ENCODE measurements around the gene SPRR1A. TPM values are rescaled to one million over a fixed set of nuclear protein-coding genes. Genes with fewer than 3 reads are reported as not detected.

Gene SPRR1A
- polyA plus RNA-seq, 1 donor (not counting 4 experiments of a cell fraction or from before 2014, with no cell fraction given), result 18.0 TPM

DNA sequence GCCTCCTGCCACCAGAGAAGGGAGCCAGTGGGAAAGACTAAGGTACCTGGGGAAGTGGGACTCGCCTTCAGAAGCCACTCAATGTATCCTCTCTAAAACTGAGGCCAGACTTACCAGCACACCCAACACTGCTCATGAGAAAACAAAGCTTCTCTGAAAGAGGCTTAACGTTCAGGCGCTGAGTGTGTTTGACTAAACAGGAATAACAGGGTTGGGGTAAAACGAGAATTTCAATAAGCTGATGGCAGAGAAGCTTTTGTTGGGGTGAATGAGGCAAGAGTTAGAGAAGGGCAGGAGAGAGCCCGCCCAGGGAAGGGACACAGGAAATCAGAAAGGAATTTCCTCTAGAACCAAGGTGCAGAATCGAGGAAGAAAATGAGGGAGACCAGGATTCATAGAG, 15.9 kb downstream of the SPRR1A start:
- DNase-seq (ENCODE audit: low read depth, low spot score), result no peak

DNA sequence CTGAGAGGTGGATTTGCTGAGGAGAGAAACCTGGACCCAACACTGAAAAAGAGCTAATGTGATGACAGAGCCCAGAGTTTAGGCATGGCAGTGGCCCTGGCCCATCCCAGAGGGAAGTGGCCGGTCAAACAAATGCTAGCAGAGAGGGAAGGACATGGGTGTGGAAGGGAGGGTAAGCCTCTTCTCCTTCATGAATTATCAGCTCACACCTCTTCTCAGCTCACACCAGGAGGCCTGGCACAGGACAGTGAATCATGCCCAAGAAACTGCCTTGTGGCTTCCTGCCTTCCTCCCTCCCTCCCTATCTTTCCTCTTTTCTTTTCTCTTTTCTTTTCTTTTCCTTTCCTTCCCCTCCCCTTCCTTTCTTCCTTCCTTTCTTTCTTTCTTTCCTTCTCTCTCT, 16.4 kb downstream of the SPRR1A start:
- H3K9me3 ChIP-seq (ENCODE audit: control insufficient read depth, low read depth, low read length), result no peaks in the 10 kb centered on the region
- H3K4me1 ChIP-seq (ENCODE audit: control insufficient read depth, extremely low read depth, insufficient read depth, low read length), result peaks cover 14% of the 10 kb centered on the region
- peak overlapping the region; percentile 33 for H2AFZ ChIP-seq (ENCODE audit: control insufficient read depth, low read length)
- H3K36me3 ChIP-seq (ENCODE audit: control insufficient read depth in 2 of 2, extremely low read depth in 1 of 2, insufficient read depth in 2 of 2, low read length in 2 of 2), result no peaks in the 10 kb centered on the region
- H3K9me1 ChIP-seq (ENCODE audit: control insufficient read depth, extremely low read depth, insufficient read depth, low read length), result no peaks in the 10 kb centered on the region
- H3K9ac ChIP-seq (ENCODE audit: control insufficient read depth, extremely low read depth, insufficient read depth, low read length), result no peak overlapping the region
- no peaks in the 10 kb centered on the region for H3K79me2 ChIP-seq (ENCODE audit: control insufficient read depth, insufficient read depth, low read length)
- no peak overlapping the region for H3K27ac ChIP-seq (ENCODE audit: control insufficient read depth, insufficient read depth, low read length)
- no peak for TF ChIP-seq EZH2 (IDR thresholded peaks at IDR 0.05; ENCODE audit: low read length)
- TF ChIP-seq, protein P1, sequence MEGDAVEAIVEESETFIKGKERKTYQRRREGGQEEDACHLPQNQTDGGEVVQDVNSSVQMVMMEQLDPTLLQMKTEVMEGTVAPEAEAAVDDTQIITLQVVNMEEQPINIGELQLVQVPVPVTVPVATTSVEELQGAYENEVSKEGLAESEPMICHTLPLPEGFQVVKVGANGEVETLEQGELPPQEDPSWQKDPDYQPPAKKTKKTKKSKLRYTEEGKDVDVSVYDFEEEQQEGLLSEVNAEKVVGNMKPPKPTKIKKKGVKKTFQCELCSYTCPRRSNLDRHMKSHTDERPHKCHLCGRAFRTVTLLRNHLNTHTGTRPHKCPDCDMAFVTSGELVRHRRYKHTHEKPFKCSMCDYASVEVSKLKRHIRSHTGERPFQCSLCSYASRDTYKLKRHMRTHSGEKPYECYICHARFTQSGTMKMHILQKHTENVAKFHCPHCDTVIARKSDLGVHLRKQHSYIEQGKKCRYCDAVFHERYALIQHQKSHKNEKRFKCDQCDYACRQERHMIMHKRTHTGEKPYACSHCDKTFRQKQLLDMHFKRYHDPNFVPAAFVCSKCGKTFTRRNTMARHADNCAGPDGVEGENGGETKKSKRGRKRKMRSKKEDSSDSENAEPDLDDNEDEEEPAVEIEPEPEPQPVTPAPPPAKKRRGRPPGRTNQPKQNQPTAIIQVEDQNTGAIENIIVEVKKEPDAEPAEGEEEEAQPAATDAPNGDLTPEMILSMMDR (optimal IDR thresholded peaks at IDR 0.05 in 1 of 3, IDR thresholded peaks at IDR 0.05 in 1 of 3, conservative IDR thresholded peaks at IDR 0.05 in 1 of 3; ENCODE audit: extremely low read depth in 1 of 3, insufficient read depth in 2 of 3, low read length in 3 of 3), result no peak
- DNase-seq (ENCODE audit: low read depth, low spot score) (no peak), FAIRE-seq (peak; percentile 85)
- H3K27me3 ChIP-seq (ENCODE audit: control insufficient read depth, extremely low read depth, insufficient read depth, low read length), result no peaks in the 10 kb centered on the region
- H4K20me1 ChIP-seq (ENCODE audit: control insufficient read depth, extremely low read depth, insufficient read depth, low read length), result no peaks in the 10 kb centered on the region
- no peak overlapping the region for H3K4me2 ChIP-seq (ENCODE audit: control insufficient read depth, extremely low read depth, insufficient read depth, low read depth, low read length)
- dilution Hi-C loops (cut with MboI; ENCODE audit: extremely low pct_ligation_motif_present, low sequenced_read_pairs), result no loop called here
- H3K4me3 ChIP-seq (ENCODE audit: control insufficient read depth in 2 of 3, extremely low read depth in 1 of 3, insufficient read depth in 2 of 3, low read depth in 1 of 3, low read length in 3 of 3), result no peak overlapping the region

More for the DNA sequence above, 15.9 kb downstream of the SPRR1A start:
- H3K4me3 ChIP-seq (ENCODE audit: control insufficient read depth in 2 of 3, extremely low read depth in 1 of 3, insufficient read depth in 2 of 3, low read depth in 1 of 3, low read length in 3 of 3), result no peak overlapping the region
- no peaks in the 10 kb centered on the region for H3K27me3 ChIP-seq (ENCODE audit: control insufficient read depth, extremely low read depth, insufficient read depth, low read length)
- H3K79me2 ChIP-seq (ENCODE audit: control insufficient read depth, insufficient read depth, low read length), result no peaks in the 10 kb centered on the region
- H3K27ac ChIP-seq (ENCODE audit: control insufficient read depth, insufficient read depth, low read length), result no peak overlapping the region
- dilution Hi-C loops (cut with MboI; ENCODE audit: extremely low pct_ligation_motif_present, low sequenced_read_pairs), result no loop called here
- H3K4me1 ChIP-seq (ENCODE audit: control insufficient read depth, extremely low read depth, insufficient read depth, low read length), result peaks cover 14% of the 10 kb centered on the region
- H3K9ac ChIP-seq (ENCODE audit: control insufficient read depth, extremely low read depth, insufficient read depth, low read length), result no peak overlapping the region
- H2AFZ ChIP-seq (ENCODE audit: control insufficient read depth, low read length), result no peak overlapping the region
- TF ChIP-seq, protein P1 (optimal IDR thresholded peaks at IDR 0.05 in 1 of 3, IDR thresholded peaks at IDR 0.05 in 1 of 3, conservative IDR thresholded peaks at IDR 0.05 in 1 of 3; ENCODE audit: extremely low read depth in 1 of 3, insufficient read depth in 2 of 3, low read length in 3 of 3), result no peak
- TF ChIP-seq EZH2 (IDR thresholded peaks at IDR 0.05; ENCODE audit: low read length), result no peak
- FAIRE-seq, result no peak
- no peaks in the 10 kb centered on the region for H3K36me3 ChIP-seq (ENCODE audit: control insufficient read depth in 2 of 2, extremely low read depth in 1 of 2, insufficient read depth in 2 of 2, low read length in 2 of 2)
- no peaks in the 10 kb centered on the region for H3K9me3 ChIP-seq (ENCODE audit: control insufficient read depth, low read depth, low read length)
- H4K20me1 ChIP-seq (ENCODE audit: control insufficient read depth, extremely low read depth, insufficient read depth, low read length), result no peaks in the 10 kb centered on the region
- H3K4me2 ChIP-seq (ENCODE audit: control insufficient read depth, extremely low read depth, insufficient read depth, low read depth, low read length), result no peak overlapping the region
- no peaks in the 10 kb centered on the region for H3K9me1 ChIP-seq (ENCODE audit: control insufficient read depth, extremely low read depth, insufficient read depth, low read length)

All from keratinocyte (primary cell).